C4-2B (cell line): ENCODE measurements around the gene OR5W2.

Experiments
- H3K27ac ChIP-seq: fragments of 450-650 bp; 2 replicates; pipeline ENCODE4 v1.5.1; 2017
- CTCF ChIP-seq: fragments of 450-650 bp; conservative IDR thresholded peaks from 2 replicates; pipeline ENCODE4 v1.5.1; 2017; ENCODE audit warnings: mild to moderate bottlenecking
- ZFX ChIP-seq: fragments of 450-650 bp; IDR thresholded peaks from 2 replicates; pipeline ENCODE4 v1.6.1; 2017

Gene OR5W2

DNA sequence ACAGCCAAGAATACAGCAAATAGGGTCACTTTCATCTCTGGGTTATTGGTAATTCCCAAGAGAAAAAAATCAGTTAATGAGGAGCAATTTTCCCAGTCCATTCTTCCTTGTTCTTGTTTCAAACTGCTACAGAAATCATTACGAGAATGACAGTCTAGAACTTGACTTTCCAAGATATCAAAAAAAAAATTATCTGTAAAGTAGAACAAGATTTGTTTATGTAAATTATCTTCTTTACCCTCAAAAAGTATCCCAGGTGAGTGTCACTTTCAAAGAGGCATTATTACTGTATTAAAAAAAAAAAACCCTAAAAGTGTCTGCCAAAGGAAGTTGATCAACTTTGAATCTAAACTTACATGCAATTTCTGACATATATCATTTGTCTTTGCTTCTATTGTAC, at the start of gene OR5W2:
OR5W2 (minus strand) TSS at position 101 of the 400 bp plus-strand sequence; CDS start at position 101, 0 bp downstream.
- no peak within 1 kb of the TSS for H3K27ac ChIP-seq
- TF ChIP-seq ZFX (no peak), CTCF (no peak)

DNA sequence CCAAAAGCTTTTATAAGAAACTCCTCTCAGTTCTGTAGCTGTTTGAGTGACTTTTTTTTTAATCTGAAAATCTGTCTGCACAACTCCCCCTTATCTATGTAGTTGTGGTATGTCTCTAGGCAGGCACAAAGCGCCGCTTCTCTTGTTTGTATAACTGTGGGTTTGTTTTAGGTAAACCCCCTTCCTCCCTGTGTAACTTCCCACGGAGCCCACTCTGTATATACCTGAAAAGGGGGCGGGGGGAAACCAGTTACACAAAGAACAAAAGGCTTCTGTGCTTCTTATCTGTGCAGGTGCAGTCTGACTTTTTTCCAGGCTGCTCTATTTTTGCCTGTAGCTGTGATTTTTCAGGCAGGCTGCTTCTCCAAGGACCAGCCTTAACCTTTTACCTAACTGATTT, 42.1 kb upstream of the OR5W2 start:
- H3K27ac ChIP-seq = no peak overlapping the region
- TF ChIP-seq CTCF (no peak), ZFX (no peak)

- H3K27ac ChIP-seq = no peak overlapping the region
- TF ChIP-seq CTCF (no peak), ZFX (no peak)
These were observed 34.9 kb upstream of the OR5W2 start for GRCh38 chr11:55949330-55949729.

DNA sequence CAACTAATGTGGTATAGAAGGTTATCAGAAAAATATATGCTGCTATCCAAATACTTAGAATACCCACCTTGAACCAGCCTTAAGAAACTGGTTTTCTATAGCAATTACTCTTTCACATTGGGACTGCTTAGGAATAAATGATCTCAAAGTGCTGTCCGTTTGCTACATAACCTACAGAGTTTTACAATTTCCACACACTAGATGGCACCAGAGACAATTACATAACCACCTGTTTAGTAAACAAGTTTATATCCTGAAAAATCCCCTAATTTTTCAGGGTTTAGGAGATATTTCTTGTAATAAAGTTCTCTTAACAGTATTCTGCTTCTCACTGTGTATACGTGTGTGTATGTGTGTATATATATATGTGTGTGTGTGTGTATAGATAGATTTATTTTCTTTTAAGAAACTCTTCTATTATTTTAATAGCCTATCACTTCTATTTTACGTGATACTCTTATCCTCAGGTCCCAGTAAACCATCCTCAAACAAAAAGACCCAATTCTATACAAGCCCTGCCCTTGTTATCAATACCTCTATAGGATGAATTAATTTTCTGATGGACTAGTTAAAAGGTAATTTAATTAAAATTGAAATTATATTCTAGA, 28.5 kb upstream of the OR5W2 start:
- TF ChIP-seq CTCF = peak; percentile 65
- no peak for TF ChIP-seq ZFX
- no peak overlapping the region for H3K27ac ChIP-seq

DNA sequence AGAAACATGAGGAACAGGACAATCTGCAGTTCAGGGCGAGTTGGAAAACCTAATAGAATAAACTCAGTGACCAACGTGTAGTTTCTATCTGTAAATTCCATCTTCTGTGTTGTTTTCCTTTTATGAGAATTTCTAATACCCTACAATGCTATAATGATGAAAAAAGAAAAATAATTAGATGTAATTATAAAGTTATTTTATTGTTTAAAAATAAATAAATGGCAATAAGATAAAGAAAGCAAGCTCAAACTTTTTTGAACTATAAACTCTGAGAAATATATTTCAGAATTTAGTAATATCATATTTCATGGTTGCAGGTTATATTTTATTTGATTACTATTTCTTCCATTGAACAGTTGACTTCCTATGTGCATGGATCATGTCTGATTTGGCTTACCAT, 21.9 kb upstream of the OR5W2 start, which contains the start of gene OR5I1:
OR5I1 (minus strand) TSS at position 101 of the 400 bp plus-strand sequence; CDS start at position 101, 0 bp downstream.
- no peak within 1 kb of the TSS for H3K27ac ChIP-seq
- TF ChIP-seq CTCF (no peak), ZFX (no peak)

DNA sequence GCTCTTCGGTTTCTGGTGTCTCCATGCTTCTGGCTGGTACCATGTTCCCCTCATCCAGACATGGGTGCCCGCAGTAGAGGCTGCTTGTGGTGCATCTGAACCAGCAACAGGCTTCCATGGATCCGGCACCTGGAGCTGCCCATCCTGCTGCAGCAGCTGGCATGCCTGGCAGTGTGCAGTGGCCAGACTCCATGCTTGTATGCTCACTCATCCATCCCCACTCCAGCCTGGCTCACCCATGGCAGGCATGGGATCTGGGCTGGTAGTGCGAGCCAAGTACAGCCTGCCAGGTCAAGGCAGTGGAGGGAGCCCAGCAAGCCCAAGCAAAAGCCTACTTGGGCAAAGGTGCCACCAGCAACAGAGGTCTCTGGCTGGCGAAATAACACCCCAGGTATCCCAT, 6.2 kb upstream of the OR5W2 start:
- H3K27ac ChIP-seq = no peak overlapping the region
- TF ChIP-seq CTCF = no peak
- no peak for TF ChIP-seq ZFX

DNA sequence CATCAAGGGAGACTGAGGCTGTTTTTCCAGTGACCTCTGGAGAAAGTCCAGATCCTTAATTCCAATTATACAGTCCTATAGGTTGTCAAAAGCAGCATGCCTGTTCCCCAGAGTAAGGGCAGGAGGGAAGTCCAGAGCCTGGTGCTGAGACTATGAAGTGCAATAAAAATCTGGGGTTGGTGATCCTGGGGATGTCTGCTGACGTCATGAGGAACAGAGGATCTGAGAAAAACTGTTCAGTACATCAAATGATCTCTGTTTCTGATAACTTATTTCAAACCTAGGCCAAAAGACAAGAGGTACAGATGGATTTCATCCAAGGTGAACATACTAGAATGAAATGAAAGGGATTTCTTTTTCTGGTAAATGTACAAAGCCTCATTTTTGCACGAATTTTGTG, 12.1 kb downstream of the OR5W2 start:
- TF ChIP-seq CTCF = no peak
- TF ChIP-seq ZFX = no peak
- H3K27ac ChIP-seq = no peak overlapping the region
